ENCODE results near the gene TMEM225. TPM values are rescaled to one million over a fixed set of nuclear protein-coding genes. Genes with fewer than 3 reads are reported as not detected.

The TMEM225 gene
- total RNA-seq, 1 experiment from 2014 or later = not detected

GRCh38 chr11:123839131-123839530, 46.3 kb downstream of the TMEM225 start:
- TF ChIP-seq CTCF (IDR thresholded peaks at IDR 0.05; ENCODE audit: unreplicated experiment) = no peak
- Mint-ChIP-seq H3K4me1 (ENCODE audit: low read depth, unreplicated experiment) (no peaks in the 10 kb centered on the region), H3K27ac (ENCODE audit: unreplicated experiment) (no peak overlapping the region), H3K36me3 (ENCODE audit: insufficient read depth, unreplicated experiment) (no peaks in the 10 kb centered on the region), H3K27me3 (ENCODE audit: unreplicated experiment) (no peaks in the 10 kb centered on the region), H3K4me3 (ENCODE audit: low read depth, unreplicated experiment) (no peak overlapping the region), H3K9me3 (ENCODE audit: low read depth, unreplicated experiment) (peaks cover 10% of the 10 kb centered on the region)
- DNase-seq = no peak
- CTCF ChIA-PET = no interaction called here
- intact Hi-C loops (cut with micrococcal nuclease; ENCODE audit: unreplicated experiment) = no loop called here
- BruUV-seq (replicated peaks) = no TSS peak

- Mint-ChIP-seq H3K27me3 (ENCODE audit: unreplicated experiment) (no peaks in the 10 kb centered on the region), H3K4me3 (ENCODE audit: low read depth, unreplicated experiment) (no peak overlapping the region), H3K9me3 (ENCODE audit: low read depth, unreplicated experiment) (peaks cover 10% of the 10 kb centered on the region), H3K4me1 (ENCODE audit: low read depth, unreplicated experiment) (no peaks in the 10 kb centered on the region), H3K36me3 (ENCODE audit: insufficient read depth, unreplicated experiment) (no peaks in the 10 kb centered on the region), H3K27ac (ENCODE audit: unreplicated experiment) (no peak overlapping the region)
- no peak for TF ChIP-seq CTCF (IDR thresholded peaks at IDR 0.05; ENCODE audit: unreplicated experiment)
- intact Hi-C loops (cut with micrococcal nuclease; ENCODE audit: unreplicated experiment) = no loop called here
- CTCF ChIA-PET = no interaction called here
- DNase-seq = no peak
- BruUV-seq (replicated peaks) = no TSS peak
These were observed 46.8 kb downstream of the TMEM225 start for GRCh38 chr11:123838659-123839058.

GRCh38 chr11:123838199-123838598, 47.3 kb downstream of the TMEM225 start:
- DNase-seq = no peak
- no peak for TF ChIP-seq CTCF (IDR thresholded peaks at IDR 0.05; ENCODE audit: unreplicated experiment)
- Mint-ChIP-seq H3K27me3 (ENCODE audit: unreplicated experiment) (no peaks in the 10 kb centered on the region), H3K9me3 (ENCODE audit: low read depth, unreplicated experiment) (peaks cover 10% of the 10 kb centered on the region), H3K27ac (ENCODE audit: unreplicated experiment) (no peak overlapping the region), H3K4me1 (ENCODE audit: low read depth, unreplicated experiment) (no peaks in the 10 kb centered on the region), H3K36me3 (ENCODE audit: insufficient read depth, unreplicated experiment) (no peaks in the 10 kb centered on the region), H3K4me3 (ENCODE audit: low read depth, unreplicated experiment) (no peak overlapping the region)
- CTCF ChIA-PET = no interaction called here
- no TSS peak for BruUV-seq (replicated peaks)
- intact Hi-C loops (cut with micrococcal nuclease; ENCODE audit: unreplicated experiment) = no loop called here

GRCh38 chr11:123833095-123833494, 52.4 kb downstream of the TMEM225 start:
- DNase-seq = no peak
- CTCF ChIA-PET = no interaction called here
- no peak for TF ChIP-seq CTCF (IDR thresholded peaks at IDR 0.05; ENCODE audit: unreplicated experiment)
- Mint-ChIP-seq H3K4me1 (ENCODE audit: low read depth, unreplicated experiment) (no peaks in the 10 kb centered on the region), H3K4me3 (ENCODE audit: low read depth, unreplicated experiment) (no peak overlapping the region), H3K27me3 (ENCODE audit: unreplicated experiment) (no peaks in the 10 kb centered on the region), H3K36me3 (ENCODE audit: insufficient read depth, unreplicated experiment) (no peaks in the 10 kb centered on the region), H3K9me3 (ENCODE audit: low read depth, unreplicated experiment) (peaks cover 12% of the 10 kb centered on the region), H3K27ac (ENCODE audit: unreplicated experiment) (no peak overlapping the region)
- intact Hi-C loops (cut with micrococcal nuclease; ENCODE audit: unreplicated experiment) = no loop called here
- no TSS peak for BruUV-seq (replicated peaks)

Other genes starting within 250 kb of the TMEM225 start
- 0.10 and 0.45 TPM in 2 replicates for gene SCN3B, start 231.0 kb downstream of the TMEM225 start, total RNA-seq (2022)
- gene ZNF202, start 144.0 kb downstream of the TMEM225 start, total RNA-seq (2022) = 10.3 TPM in 2 replicates
- not detected in 2 replicates for gene OR6X1, start 131.2 kb downstream of the TMEM225 start, total RNA-seq (2022)
- gene OR6M1, start 79.3 kb downstream of the TMEM225 start, total RNA-seq (2022) = not detected in 2 replicates
- gene OR8D4, start 16.5 kb upstream of the TMEM225 start, total RNA-seq (2022) = not detected in 2 replicates
- gene OR4D5, start 53.9 kb upstream of the TMEM225 start, total RNA-seq (2022) = not detected in 2 replicates
- not detected in 2 replicates for gene OR6T1, start 58.2 kb upstream of the TMEM225 start, total RNA-seq (2022)
- gene OR10S1, start 92.1 kb upstream of the TMEM225 start, total RNA-seq (2022) = not detected in 2 replicates
- gene OR10G6, start 109.5 kb upstream of the TMEM225 start, total RNA-seq (2022) = not detected in 2 replicates
- not detected in 2 replicates for gene OR10G4, start 127.3 kb upstream of the TMEM225 start, total RNA-seq (2022)
- not detected in 2 replicates for gene OR10G9, start 137.3 kb upstream of the TMEM225 start, total RNA-seq (2022)
- not detected in 2 replicates for gene OR10G8, start 141.1 kb upstream of the TMEM225 start, total RNA-seq (2022)
- not detected in 2 replicates for gene OR10G7, start 155.7 kb upstream of the TMEM225 start, total RNA-seq (2022)
- gene VWA5A, start 229.8 kb upstream of the TMEM225 start, total RNA-seq (2022) = 1.9 and 3.3 TPM in 2 replicates